HG02852 (cell line): Measurements from ENCODE around the gene ZPR1.

Source experiments
- ATAC-seq: cut with Tn5 transposase; IDR thresholded peaks from one replicate; pipeline ENCODE4 v1.9.1; 2021; ENCODE audit warnings: mild to moderate bottlenecking, moderate library complexity; ENCODE audit not compliant: unreplicated experiment

Gene ZPR1

GRCh38 chr11:116792869-116793771 lies 5.3 kb upstream of the ZPR1 start:
- ATAC-seq = no peak

- ATAC-seq = no peak
These were observed 4.5 kb upstream of the ZPR1 start for GRCh38 chr11:116792144-116792868.

- ATAC-seq = no peak
These were observed 4.0 kb upstream of the ZPR1 start, which contains the start of gene APOA5 for GRCh38 chr11:116791813-116792143. APOA5 (minus strand) TSS chr11:116791879; CDS start chr11:116791860, 19 bp downstream.

- ATAC-seq = no peak
These were observed 3.4 kb upstream of the ZPR1 start for GRCh38 chr11:116791002-116791812.

GRCh38 chr11:116790167-116791001 lies 2.6 kb upstream of the ZPR1 start:
- ATAC-seq = no peak

- ATAC-seq = no peak
These were observed 1.2 kb upstream of the ZPR1 start for GRCh38 chr11:116788975-116789374.

GRCh38 chr11:116788534-116788933 lies 711 bp upstream of the ZPR1 start:
- no peak for ATAC-seq

GRCh38 chr11:116787436-116787785 lies 412 bp downstream of the ZPR1 start:
- ATAC-seq = peak; percentile 10

GRCh38 chr11:116786966-116787365 lies 857 bp downstream of the ZPR1 start:
- ATAC-seq = no peak

- no peak for ATAC-seq
These were observed 1.5 kb downstream of the ZPR1 start for GRCh38 chr11:116786326-116786725.

GRCh38 chr11:116782728-116783127 lies 5.1 kb downstream of the ZPR1 start:
- ATAC-seq = no peak

GRCh38 chr11:116778556-116778955 lies 9.3 kb downstream of the ZPR1 start:
- ATAC-seq = no peak

GRCh38 chr11:116777056-116777455 lies 10.8 kb downstream of the ZPR1 start:
- no peak for ATAC-seq

- ATAC-seq = no peak
These were observed 11.3 kb downstream of the ZPR1 start for GRCh38 chr11:116776522-116776984.

- no peak for ATAC-seq
These were observed 11.8 kb downstream of the ZPR1 start for GRCh38 chr11:116775975-116776374.

GRCh38 chr11:116774661-116775060 lies 13.2 kb downstream of the ZPR1 start:
- ATAC-seq = no peak

GRCh38 chr11:116773203-116774097 lies 14.4 kb downstream of the ZPR1 start:
- peak; percentile 47 for ATAC-seq

GRCh38 chr11:116772443-116773202 lies 15.2 kb downstream of the ZPR1 start, which contains the start of gene BUD13:
BUD13 (minus strand) TSS chr11:116772987; CDS start chr11:116772964, 23 bp downstream.
- peak; percentile 85 for ATAC-seq
